Central memory CD8-positive, alpha-beta T cell (primary cell): Measurements from ENCODE around the gene ESRRA.

Source experiments
- ATAC-seq: fragments of 150-1000 bp; cut with Tn5 transposase; replicated peaks from 2 replicates; pipeline ENCODE4 v1.10.0; 2022; ENCODE audit warnings: mild to moderate bottlenecking, moderate FRiP score, moderate number of reproducible peaks; ENCODE audit not compliant: poor library complexity, severe bottlenecking; ENCODE audit errors: extremely low read depth
- DNase-seq, 2 donors: peaks; one replicate each; pipeline ENCODE4 v3.0.0; 2021; ENCODE audit warnings: low spot score in 2 of 2
- H3K27ac Mint-ChIP-seq: one replicate; pipeline ENCODE4 v1.8.0; 2022; ENCODE audit warnings: low read depth, mild to moderate bottlenecking, moderate library complexity, mixed read lengths
- H3K27me3 Mint-ChIP-seq: one replicate; pipeline ENCODE4 v1.8.0; 2022; ENCODE audit warnings: mixed read lengths
- H3K36me3 Mint-ChIP-seq: one replicate; pipeline ENCODE4 v1.8.0; 2022; ENCODE audit warnings: mild to moderate bottlenecking, moderate library complexity, mixed read lengths; ENCODE audit not compliant: insufficient read depth
- H3K4me1 Mint-ChIP-seq: one replicate; pipeline ENCODE4 v1.8.0; 2022; ENCODE audit warnings: mixed read lengths
- H3K4me3 Mint-ChIP-seq: one replicate; pipeline ENCODE4 v1.8.0; 2022; ENCODE audit warnings: mild to moderate bottlenecking, moderate library complexity, mixed read lengths
- H3K9me3 Mint-ChIP-seq: one replicate; pipeline ENCODE4 v1.8.0; 2022; ENCODE audit warnings: mixed read lengths

ESRRA gene

DNA sequence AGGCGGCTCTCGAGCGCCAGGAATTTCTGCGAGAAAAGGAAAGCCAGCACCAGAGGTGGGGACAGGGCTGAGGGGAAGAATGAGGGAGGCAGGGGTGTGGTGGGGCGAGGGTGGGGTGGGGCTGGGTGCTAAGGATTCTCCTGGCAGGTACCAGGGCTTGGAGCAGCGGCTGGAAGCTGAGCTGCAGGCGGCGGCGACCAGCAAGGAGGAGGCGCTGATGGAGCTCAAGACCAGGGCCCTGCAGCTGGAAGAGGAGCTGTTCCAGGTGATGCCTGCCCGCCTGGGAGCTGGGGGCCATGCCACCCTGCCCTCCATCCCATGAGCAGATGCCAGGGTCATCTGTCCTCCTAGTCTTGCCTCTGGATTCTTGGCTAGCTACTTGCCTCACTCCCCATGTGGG is 44.1 kb downstream of the ESRRA start:
- no peak for DNase-seq
- Mint-ChIP-seq H3K36me3 (peaks cover 18% of the 10 kb centered on the region), H3K4me3 (no peak overlapping the region), H3K9me3 (no peaks in the 10 kb centered on the region), H3K4me1 (peaks cover 21% of the 10 kb centered on the region), H3K27me3 (no peaks in the 10 kb centered on the region), H3K27ac (no peak overlapping the region)
- ATAC-seq = no peak

DNA sequence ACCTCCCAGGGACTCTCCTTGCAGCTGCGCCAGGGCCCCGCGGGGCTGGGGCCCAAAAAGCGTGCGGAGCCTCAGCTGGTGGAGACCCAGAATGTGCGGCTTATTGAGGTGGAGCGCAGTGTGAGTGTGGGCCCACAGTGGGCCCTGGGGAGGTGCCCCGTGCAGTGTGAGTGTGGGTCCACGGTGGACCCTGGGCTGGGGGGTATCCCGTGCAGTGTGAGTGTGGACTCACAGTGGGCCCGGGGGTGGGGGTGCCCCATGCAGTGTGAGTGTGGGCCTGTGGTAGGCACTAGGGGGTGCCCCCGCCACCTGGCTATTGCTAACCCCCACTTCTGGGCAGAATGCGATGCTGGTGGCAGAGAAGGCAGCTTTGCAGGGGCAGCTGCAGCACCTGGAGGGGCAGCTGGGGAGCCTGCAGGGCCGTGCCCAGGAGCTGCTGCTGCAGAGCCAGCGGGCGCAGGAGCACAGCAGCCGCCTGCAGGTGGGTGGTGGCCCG is 45.9 kb downstream of the ESRRA start:
- no peak overlapping the region for H3K4me3 Mint-ChIP-seq
- no peaks in the 10 kb centered on the region for H3K27me3 Mint-ChIP-seq
- H3K27ac Mint-ChIP-seq = no peak overlapping the region
- H3K36me3 Mint-ChIP-seq = peaks cover 14% of the 10 kb centered on the region
- no peak for ATAC-seq
- peaks cover 11% of the 10 kb centered on the region for H3K4me1 Mint-ChIP-seq
- no peaks in the 10 kb centered on the region for H3K9me3 Mint-ChIP-seq
- DNase-seq = no peak

DNA sequence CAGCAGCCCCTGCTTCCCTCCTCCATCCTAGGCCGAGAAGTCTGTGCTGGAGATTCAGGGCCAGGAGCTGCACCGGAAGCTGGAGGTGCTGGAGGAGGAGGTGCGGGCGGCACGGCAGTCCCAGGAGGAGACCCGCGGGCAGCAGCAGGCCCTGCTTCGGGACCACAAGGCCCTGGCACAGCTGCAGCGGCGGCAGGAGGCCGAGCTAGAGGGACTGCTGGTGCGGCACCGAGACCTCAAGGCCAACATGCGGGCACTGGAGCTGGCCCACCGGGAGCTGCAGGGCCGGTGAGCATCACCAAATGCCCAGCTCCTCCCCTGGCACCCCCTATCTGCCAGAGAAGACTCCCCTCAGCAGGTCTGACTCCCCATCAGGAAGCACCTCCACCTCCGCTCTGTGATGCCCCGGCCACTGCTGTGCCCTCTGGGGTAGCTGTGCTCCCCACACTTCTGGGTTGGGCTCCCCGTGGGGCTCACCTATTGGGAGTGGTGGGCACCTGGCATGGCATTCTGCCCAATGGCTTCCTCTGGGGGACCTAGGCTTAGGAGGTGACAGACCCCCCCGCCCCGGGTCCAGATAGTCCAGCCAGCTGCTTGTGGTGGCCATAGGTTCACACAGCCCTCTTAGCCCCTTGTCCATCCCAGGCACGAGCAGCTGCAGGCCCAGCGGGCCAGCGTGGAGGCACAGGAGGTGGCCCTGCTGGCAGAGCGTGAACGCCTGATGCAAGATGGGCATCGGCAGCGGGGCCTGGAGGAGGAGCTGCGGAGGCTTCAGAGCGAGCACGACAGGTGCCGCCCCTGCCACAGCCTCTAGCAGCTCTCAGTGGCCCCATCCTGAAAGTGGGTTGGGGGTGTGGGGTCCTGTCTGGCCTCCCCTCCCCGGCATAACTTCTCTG is 47.0 kb downstream of the ESRRA start:
- Mint-ChIP-seq H3K4me1 (peaks cover 13% of the 10 kb centered on the region), H3K36me3 (peaks cover 11% of the 10 kb centered on the region), H3K27me3 (no peaks in the 10 kb centered on the region), H3K27ac (no peak overlapping the region), H3K9me3 (no peaks in the 10 kb centered on the region), H3K4me3 (no peak overlapping the region)
- DNase-seq = no peak
- ATAC-seq = no peak

DNA sequence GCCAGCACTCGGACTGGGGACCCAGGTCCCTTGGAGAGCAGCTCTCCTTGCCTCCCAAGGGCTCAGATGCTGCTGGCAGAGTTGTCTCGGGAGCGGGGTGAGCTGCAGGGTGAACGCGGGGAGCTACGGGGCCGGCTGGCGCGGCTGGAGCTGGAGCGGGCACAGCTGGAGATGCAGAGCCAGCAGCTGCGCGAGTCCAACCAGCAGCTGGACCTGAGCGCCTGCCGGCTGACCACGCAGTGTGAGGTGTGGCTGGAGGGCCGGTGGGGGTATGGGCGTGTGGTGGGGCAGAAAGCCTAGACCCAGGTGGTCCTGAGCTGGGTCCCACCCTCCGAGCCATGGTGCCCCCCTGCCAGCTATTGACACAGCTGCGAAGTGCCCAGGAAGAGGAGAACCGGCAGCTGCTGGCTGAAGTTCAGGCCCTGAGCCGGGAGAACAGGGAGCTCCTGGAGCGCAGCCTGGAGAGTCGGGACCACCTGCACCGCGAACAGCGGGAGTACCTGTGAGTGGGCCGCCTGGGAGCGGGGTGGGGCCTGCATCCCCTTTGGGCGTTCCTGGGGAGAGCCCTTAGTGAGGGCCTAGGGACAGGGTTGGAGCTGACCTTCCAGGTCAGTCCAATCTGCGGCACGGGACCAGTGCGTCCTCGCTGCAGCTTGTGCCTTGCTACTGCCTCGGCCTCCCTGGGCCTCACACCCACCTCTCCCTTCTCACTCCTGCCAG is 47.8 kb downstream of the ESRRA start:
- Mint-ChIP-seq H3K9me3 (no peaks in the 10 kb centered on the region), H3K4me1 (peaks cover 19% of the 10 kb centered on the region), H3K27ac (no peak overlapping the region), H3K27me3 (no peaks in the 10 kb centered on the region), H3K4me3 (no peak overlapping the region), H3K36me3 (peaks cover 9% of the 10 kb centered on the region)
- no peak for DNase-seq
- no peak for ATAC-seq

DNA sequence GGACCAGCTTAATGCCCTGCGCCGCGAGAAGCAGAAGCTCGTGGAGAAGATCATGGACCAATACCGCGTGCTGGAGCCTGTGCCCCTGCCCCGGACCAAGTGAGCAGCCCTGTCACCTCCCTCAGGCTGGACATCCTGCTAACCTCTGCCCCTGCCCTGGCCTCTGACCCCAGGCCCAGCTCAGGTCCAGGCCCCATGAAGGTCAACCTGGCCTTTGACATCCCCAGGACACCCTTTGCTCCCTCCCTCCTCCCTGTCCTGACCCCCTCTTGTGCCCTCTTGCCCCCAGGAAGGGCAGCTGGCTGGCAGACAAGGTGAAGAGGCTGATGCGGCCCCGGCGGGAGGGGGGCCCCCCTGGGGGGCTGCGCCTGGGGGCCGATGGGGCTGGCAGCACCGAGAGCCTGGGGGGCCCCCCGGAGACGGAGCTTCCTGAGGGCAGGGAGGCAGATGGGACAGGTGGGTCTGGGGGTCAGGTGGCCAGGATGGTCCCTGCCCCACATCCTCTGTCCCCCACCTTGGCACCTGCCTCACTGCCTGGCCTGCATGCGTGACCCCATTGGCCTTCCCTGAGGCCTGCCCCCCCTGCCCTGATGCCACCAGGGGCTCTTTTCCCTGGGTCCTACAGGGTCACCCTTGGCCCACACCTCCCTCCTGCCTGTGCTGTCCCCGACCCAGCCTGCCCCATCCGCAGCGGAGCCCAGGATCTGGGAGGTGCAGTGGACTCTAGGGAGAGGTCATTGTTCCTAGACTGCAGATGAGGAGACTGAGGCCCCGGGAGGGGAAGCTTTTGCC is 48.6 kb downstream of the ESRRA start:
- Mint-ChIP-seq H3K9me3 (no peaks in the 10 kb centered on the region), H3K27ac (no peak overlapping the region), H3K27me3 (no peaks in the 10 kb centered on the region), H3K4me1 (peaks cover 23% of the 10 kb centered on the region), H3K36me3 (peaks cover 9% of the 10 kb centered on the region), H3K4me3 (no peak overlapping the region)
- ATAC-seq (no peak), DNase-seq (no peak)

DNA sequence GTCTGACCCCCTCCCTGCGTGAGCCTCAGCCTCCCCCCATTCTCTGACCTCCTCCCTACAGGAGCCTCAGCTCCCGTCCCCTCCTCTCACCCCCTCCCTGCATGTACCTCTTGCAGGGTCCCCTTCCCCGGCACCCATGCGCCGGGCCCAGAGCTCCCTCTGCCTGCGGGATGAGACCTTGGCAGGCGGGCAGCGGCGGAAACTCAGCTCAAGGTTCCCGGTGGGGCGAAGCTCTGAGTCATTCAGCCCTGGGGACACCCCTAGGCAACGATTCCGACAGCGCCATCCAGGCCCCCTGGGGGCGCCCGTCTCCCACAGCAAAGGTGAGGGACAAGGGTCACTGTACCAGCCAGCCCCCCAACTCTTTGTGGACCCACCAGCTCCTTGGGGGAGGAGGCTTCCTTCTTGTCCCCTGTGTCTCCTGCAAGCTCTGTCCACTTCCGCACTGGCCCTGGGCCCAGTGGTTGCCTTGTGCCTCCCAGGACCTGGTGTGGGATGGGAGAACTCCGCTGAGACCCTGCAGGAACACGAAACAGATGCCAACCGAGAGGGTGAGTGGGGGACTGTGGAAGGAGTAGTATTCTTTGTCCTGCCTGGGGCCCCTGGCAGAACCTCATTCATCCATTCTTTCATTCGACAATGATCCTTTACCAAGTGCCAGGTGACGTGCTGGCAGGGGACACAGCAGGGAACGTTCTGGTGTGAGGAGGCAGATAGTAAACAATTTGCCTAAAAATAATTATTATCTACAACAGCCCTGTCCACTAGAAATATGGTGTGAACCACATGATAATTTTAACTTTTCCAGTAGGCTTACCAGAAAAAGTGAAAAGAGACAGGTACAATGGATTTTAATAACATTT is 50.0 kb downstream of the ESRRA start:
- DNase-seq (no peak), ATAC-seq (no peak)

DNA sequence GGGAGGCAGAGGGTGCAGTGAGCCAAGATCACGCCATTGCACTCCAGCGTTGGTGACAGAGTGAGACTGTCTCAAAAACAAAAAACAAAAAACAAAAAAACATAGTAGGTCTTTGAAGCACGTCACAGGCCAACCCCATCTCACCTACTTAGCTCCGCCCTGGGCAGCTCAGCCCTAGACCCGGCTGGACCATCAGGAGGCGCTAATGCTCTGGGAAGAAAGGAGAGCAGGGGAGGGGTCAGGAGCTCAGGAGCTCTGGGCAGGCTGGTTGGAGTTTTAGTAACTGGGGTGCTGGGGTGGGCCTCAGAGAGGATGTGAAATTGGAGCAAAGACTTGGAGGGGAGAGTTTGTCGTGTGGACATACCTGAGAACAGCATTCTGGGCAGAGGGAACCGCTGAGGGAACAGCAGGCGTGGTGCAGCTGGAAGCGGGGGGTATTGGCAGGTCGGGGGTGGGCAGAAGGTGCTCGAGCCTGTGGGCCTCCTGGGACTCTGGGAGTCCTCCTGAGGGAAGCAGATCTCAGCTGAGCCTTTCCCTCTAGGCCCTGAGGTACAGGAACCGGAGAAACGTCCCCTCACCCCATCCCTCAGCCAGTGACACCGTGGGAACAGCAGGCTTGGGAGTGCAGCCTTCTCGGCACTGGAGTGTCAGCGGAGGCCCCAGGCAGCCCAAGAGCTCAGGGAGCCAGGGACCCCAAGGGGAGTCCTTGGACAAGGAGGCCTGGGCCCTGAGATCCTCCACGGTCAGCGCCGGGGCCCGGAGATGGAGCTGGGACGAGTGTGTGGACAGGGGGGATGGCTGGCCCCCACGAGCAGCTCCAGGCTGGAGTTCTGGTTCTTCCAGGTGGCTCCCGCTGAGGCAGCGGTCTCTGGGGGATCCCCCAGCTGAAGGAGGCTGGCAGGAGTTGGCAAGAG is 51.4 kb downstream of the ESRRA start:
- Mint-ChIP-seq H3K27me3 (no peaks in the 10 kb centered on the region), H3K9me3 (no peaks in the 10 kb centered on the region), H3K4me3 (peak overlapping the region; percentile 60), H3K27ac (peak overlapping the region; percentile 74), H3K4me1 (peaks cover 29% of the 10 kb centered on the region), H3K36me3 (peaks cover 11% of the 10 kb centered on the region)
- DNase-seq (no peak), ATAC-seq (no peak)

More for the DNA sequence above, 50.0 kb downstream of the ESRRA start:
- Mint-ChIP-seq H3K4me1 (peaks cover 33% of the 10 kb centered on the region), H3K27ac (no peak overlapping the region), H3K4me3 (no peak overlapping the region), H3K9me3 (no peaks in the 10 kb centered on the region), H3K36me3 (peaks cover 9% of the 10 kb centered on the region), H3K27me3 (no peaks in the 10 kb centered on the region)

DNA sequence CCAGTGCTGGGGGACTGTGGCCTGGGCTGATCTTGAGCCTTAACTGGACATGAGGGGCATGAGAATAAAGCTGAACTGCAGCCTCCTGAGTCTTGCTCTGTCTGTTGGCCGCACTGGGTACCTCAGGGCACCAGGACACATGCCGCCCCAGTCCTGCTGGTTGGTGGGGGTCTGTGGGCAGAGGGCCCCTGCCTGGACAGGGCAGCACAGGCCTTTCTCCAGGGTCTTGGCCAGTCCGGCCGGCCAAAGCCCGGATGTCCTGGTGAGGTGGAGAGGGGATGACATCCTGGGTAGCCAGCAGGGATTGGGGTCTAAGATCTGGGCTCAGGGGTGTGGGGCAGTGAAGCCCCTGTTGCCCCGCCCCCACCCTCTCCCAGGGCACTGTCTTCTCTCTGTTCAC is 52.1 kb downstream of the ESRRA start:
- ATAC-seq = no peak
- H3K9me3 Mint-ChIP-seq = no peaks in the 10 kb centered on the region
- peaks cover 10% of the 10 kb centered on the region for H3K36me3 Mint-ChIP-seq
- peaks cover 29% of the 10 kb centered on the region for H3K4me1 Mint-ChIP-seq
- H3K4me3 Mint-ChIP-seq = peak overlapping the region; percentile 95
- H3K27me3 Mint-ChIP-seq = no peaks in the 10 kb centered on the region
- no peak overlapping the region for H3K27ac Mint-ChIP-seq
- no peak for DNase-seq

DNA sequence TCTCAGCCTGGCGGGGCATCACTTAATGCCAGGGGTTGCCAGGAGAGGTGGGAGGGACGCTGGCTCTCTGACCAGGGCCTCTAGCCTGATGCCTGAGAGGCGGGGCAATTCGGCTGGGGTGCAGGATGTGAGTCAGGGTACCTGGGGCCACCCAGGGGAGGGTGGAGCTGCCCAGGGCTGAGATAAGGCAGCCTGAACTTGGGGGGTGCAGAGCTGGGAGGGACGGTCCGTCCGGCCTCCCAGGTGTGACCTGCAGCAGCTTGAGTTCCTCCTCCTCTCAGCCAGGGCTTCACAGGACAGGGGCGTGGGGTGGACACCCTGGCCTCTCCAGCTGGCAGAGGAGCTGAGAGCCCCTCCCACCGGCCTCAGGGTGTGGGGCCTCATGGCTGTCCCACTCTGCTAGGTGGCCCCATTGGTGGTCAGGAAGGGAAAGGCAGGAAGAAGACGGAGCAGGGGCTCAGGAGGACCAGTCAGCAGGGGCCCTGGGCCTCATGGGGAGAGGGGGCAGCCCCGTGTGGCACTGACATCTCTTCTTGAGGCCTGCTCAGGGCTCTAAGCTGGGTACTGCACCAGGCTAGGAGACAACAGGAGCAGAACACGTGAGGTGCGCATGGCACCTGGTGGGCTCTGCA is 52.7 kb downstream of the ESRRA start:
- no peak overlapping the region for H3K27ac Mint-ChIP-seq
- DNase-seq = no peak
- no peaks in the 10 kb centered on the region for H3K27me3 Mint-ChIP-seq

DNA sequence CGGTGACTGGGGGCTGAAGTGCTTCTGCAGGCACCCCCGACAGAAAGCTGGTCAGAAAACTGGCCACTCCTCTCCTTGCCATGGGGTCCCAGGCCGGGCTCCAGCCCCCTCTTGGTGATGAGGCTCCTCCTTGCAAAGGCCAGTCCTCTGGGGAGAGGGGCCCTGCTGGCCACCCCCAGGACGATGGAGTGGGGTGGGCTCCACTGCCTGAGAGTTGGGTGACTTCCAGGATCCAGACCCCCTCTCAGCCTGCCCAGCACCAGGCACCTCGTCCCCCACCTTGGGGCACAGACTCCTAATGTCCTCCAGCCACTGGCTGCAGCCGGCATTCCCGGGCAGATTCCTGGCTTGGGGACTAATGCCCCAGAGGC is 53.2 kb downstream of the ESRRA start:
- peak overlapping the region; percentile 95 for H3K4me3 Mint-ChIP-seq
- peaks cover 29% of the 10 kb centered on the region for H3K4me1 Mint-ChIP-seq
- ATAC-seq (no peak), DNase-seq (no peak)
- H3K27me3 Mint-ChIP-seq = no peaks in the 10 kb centered on the region
- H3K9me3 Mint-ChIP-seq = no peaks in the 10 kb centered on the region
- H3K27ac Mint-ChIP-seq = no peak overlapping the region
- peaks cover 16% of the 10 kb centered on the region for H3K36me3 Mint-ChIP-seq

More for the DNA sequence above, 52.7 kb downstream of the ESRRA start:
- no peak for ATAC-seq
- Mint-ChIP-seq H3K4me3 (peak overlapping the region; percentile 95), H3K4me1 (peaks cover 29% of the 10 kb centered on the region), H3K36me3 (peaks cover 12% of the 10 kb centered on the region), H3K9me3 (no peaks in the 10 kb centered on the region)
